ENCODE results near the gene SBF2. TPM values are rescaled to one million over a fixed set of nuclear protein-coding genes. Genes with fewer than 3 reads are reported as not detected.

Gene SBF2
- total RNA-seq, 2 experiments from 2014 or later = 7.0 to 7.1 TPM

- Mint-ChIP-seq H3K4me3 (no peak overlapping the region), H3K9me3 (peaks cover 17% of the 10 kb centered on the region), H3K27ac (no peak overlapping the region), H3K36me3 (peaks cover 2% of the 10 kb centered on the region), H3K27me3 (no peaks in the 10 kb centered on the region), H3K4me1 (ENCODE audit: low read depth) (peaks cover 3% of the 10 kb centered on the region)
- intact Hi-C loops (cut with micrococcal nuclease) = no loop called here
- POLR2A ChIA-PET = interaction anchor here (0.6 kb wide), 2 partner anchors 24 to 100 kb away, joined by 3 read pairs; no protein-coding TSS in a partner anchor
- CTCF ChIA-PET = interaction anchor here (0.8 to 1.5 kb wide), 4 partner anchors 34 to 163 kb away, joined by 3 read pairs; no protein-coding TSS in a partner anchor
- no peak for DNase-seq
These were observed 90.0 kb downstream of the SBF2 start for GRCh38 chr11:10204021-10204420.

GRCh38 chr11:10201343-10201742 lies 92.7 kb downstream of the SBF2 start:
- Mint-ChIP-seq H3K27ac (no peak overlapping the region), H3K4me1 (ENCODE audit: low read depth) (peaks cover 3% of the 10 kb centered on the region), H3K4me3 (no peak overlapping the region), H3K27me3 (no peaks in the 10 kb centered on the region), H3K36me3 (peaks cover 2% of the 10 kb centered on the region), H3K9me3 (peaks cover 17% of the 10 kb centered on the region)
- DNase-seq = no peak
- intact Hi-C loops (cut with micrococcal nuclease) = no loop called here
- POLR2A ChIA-PET = no interaction called here
- CTCF ChIA-PET = interaction anchor here (0.7 kb wide), 1 partner anchor 30 kb away, joined by 3 read pairs; no protein-coding TSS in a partner anchor

- CTCF ChIA-PET = no interaction called here
- no peaks in the 10 kb centered on the region for H3K36me3 Mint-ChIP-seq
These were observed 96.9 kb downstream of the SBF2 start for GRCh38 chr11:10197091-10197490.

GRCh38 chr11:10192036-10192435 lies 102.0 kb downstream of the SBF2 start:
- Mint-ChIP-seq H3K27ac (no peak overlapping the region), H3K27me3 (no peaks in the 10 kb centered on the region), H3K4me1 (ENCODE audit: low read depth) (no peaks in the 10 kb centered on the region), H3K36me3 (no peaks in the 10 kb centered on the region), H3K9me3 (no peaks in the 10 kb centered on the region), H3K4me3 (no peak overlapping the region)
- no peak for DNase-seq
- intact Hi-C loops (cut with micrococcal nuclease) = no loop called here
- CTCF ChIA-PET = interaction anchor here (0.6 kb wide), 1 partner anchor 769 kb away, joined by 4 read pairs; no protein-coding TSS in a partner anchor
- POLR2A ChIA-PET = no interaction called here

More at GRCh38 chr11:10197091-10197490, 96.9 kb downstream of the SBF2 start:
- H3K27me3 Mint-ChIP-seq = no peaks in the 10 kb centered on the region
- H3K4me3 Mint-ChIP-seq = no peak overlapping the region
- H3K27ac Mint-ChIP-seq = no peak overlapping the region
- intact Hi-C loops (cut with micrococcal nuclease) = no loop called here
- DNase-seq = no peak
- no peaks in the 10 kb centered on the region for H3K9me3 Mint-ChIP-seq
- POLR2A ChIA-PET = no interaction called here
- peaks cover 2% of the 10 kb centered on the region for H3K4me1 Mint-ChIP-seq (ENCODE audit: low read depth)

GRCh38 chr11:10181811-10182210 lies 112.2 kb downstream of the SBF2 start:
- Mint-ChIP-seq H3K27me3 (no peaks in the 10 kb centered on the region), H3K4me3 (no peak overlapping the region), H3K9me3 (peaks cover 2% of the 10 kb centered on the region), H3K27ac (no peak overlapping the region), H3K4me1 (ENCODE audit: low read depth) (no peaks in the 10 kb centered on the region), H3K36me3 (no peaks in the 10 kb centered on the region)
- intact Hi-C loops (cut with micrococcal nuclease) = no loop called here
- CTCF ChIA-PET = interaction anchor here (1.0 to 2.0 kb wide), 5 partner anchors 8 to 143 kb away, joined by 3 to 9 read pairs (median 5); no protein-coding TSS in a partner anchor
- DNase-seq = no peak
- POLR2A ChIA-PET = no interaction called here

- DNase-seq = no peak
- POLR2A ChIA-PET = no interaction called here
- H3K9me3 Mint-ChIP-seq = no peaks in the 10 kb centered on the region
- no peaks in the 10 kb centered on the region for H3K4me1 Mint-ChIP-seq (ENCODE audit: low read depth)
- H3K27me3 Mint-ChIP-seq = no peaks in the 10 kb centered on the region
- no peak overlapping the region for H3K27ac Mint-ChIP-seq
- H3K36me3 Mint-ChIP-seq = peaks cover 2% of the 10 kb centered on the region
- no peak overlapping the region for H3K4me3 Mint-ChIP-seq
- CTCF ChIA-PET = no interaction called here
- intact Hi-C loops (cut with micrococcal nuclease) = no loop called here
These were observed 129.4 kb downstream of the SBF2 start for GRCh38 chr11:10164621-10165020.

- POLR2A ChIA-PET = no interaction called here
- Mint-ChIP-seq H3K4me1 (ENCODE audit: low read depth) (no peaks in the 10 kb centered on the region), H3K9me3 (peaks cover 14% of the 10 kb centered on the region), H3K27ac (no peak overlapping the region), H3K27me3 (no peaks in the 10 kb centered on the region), H3K4me3 (no peak overlapping the region), H3K36me3 (peaks cover 7% of the 10 kb centered on the region)
- intact Hi-C loops (cut with micrococcal nuclease) = no loop called here
- no peak for DNase-seq
- CTCF ChIA-PET = interaction anchor here (1.4 kb wide), 1 partner anchor 145 kb away, joined by 3 read pairs; no protein-coding TSS in a partner anchor
These were observed 131.8 kb downstream of the SBF2 start for GRCh38 chr11:10162222-10162621.

- no peaks in the 10 kb centered on the region for H3K27me3 Mint-ChIP-seq
- H3K4me3 Mint-ChIP-seq = no peak overlapping the region
- CTCF ChIA-PET = interaction anchor here (0.8 kb wide), 1 partner anchor 407 kb away, joined by 4 read pairs; no protein-coding TSS in a partner anchor
- intact Hi-C loops (cut with micrococcal nuclease) = no loop called here
- H3K4me1 Mint-ChIP-seq (ENCODE audit: low read depth) = no peaks in the 10 kb centered on the region
- H3K27ac Mint-ChIP-seq = no peak overlapping the region
- no peak for DNase-seq
- POLR2A ChIA-PET = interaction anchor here (1.2 kb wide), 1 partner anchor 128 kb away, joined by 7 read pairs; no protein-coding TSS in a partner anchor
- H3K9me3 Mint-ChIP-seq = peaks cover 14% of the 10 kb centered on the region
- peaks cover 7% of the 10 kb centered on the region for H3K36me3 Mint-ChIP-seq
These were observed 133.7 kb downstream of the SBF2 start for GRCh38 chr11:10160350-10160749.

- CTCF ChIA-PET = interaction anchor here (0.7 to 1.0 kb wide), 2 partner anchors 145 to 169 kb away, joined by 3 read pairs; no protein-coding TSS in a partner anchor
- no peak overlapping the region for H3K27ac Mint-ChIP-seq
- POLR2A ChIA-PET = no interaction called here
- no peak for DNase-seq
- no peaks in the 10 kb centered on the region for H3K27me3 Mint-ChIP-seq
- intact Hi-C loops (cut with micrococcal nuclease) = no loop called here
- H3K9me3 Mint-ChIP-seq = peaks cover 14% of the 10 kb centered on the region
- H3K4me1 Mint-ChIP-seq (ENCODE audit: low read depth) = no peaks in the 10 kb centered on the region
- no peak overlapping the region for H3K4me3 Mint-ChIP-seq
- peaks cover 7% of the 10 kb centered on the region for H3K36me3 Mint-ChIP-seq
These were observed 135.6 kb downstream of the SBF2 start for GRCh38 chr11:10158461-10158860.

- Mint-ChIP-seq H3K4me1 (ENCODE audit: low read depth) (no peaks in the 10 kb centered on the region), H3K9me3 (peaks cover 14% of the 10 kb centered on the region), H3K27me3 (no peaks in the 10 kb centered on the region), H3K4me3 (no peak overlapping the region), H3K27ac (no peak overlapping the region), H3K36me3 (peaks cover 7% of the 10 kb centered on the region)
- ChIA-PET CTCF (no interaction called here), POLR2A (no interaction called here)
- DNase-seq = no peak
- intact Hi-C loops (cut with micrococcal nuclease) = no loop called here
These were observed 138.1 kb downstream of the SBF2 start for GRCh38 chr11:10155793-10156490.

GRCh38 chr11:10150800-10151199 lies 143.2 kb downstream of the SBF2 start:
- Mint-ChIP-seq H3K27me3 (no peaks in the 10 kb centered on the region), H3K27ac (no peak overlapping the region), H3K9me3 (peaks cover 6% of the 10 kb centered on the region), H3K4me3 (no peak overlapping the region), H3K36me3 (peaks cover 4% of the 10 kb centered on the region), H3K4me1 (ENCODE audit: low read depth) (no peaks in the 10 kb centered on the region)
- DNase-seq = no peak
- ChIA-PET POLR2A (no interaction called here), CTCF (no interaction called here)
- intact Hi-C loops (cut with micrococcal nuclease) = no loop called here

- Mint-ChIP-seq H3K36me3 (peaks cover 4% of the 10 kb centered on the region), H3K4me1 (ENCODE audit: low read depth) (no peaks in the 10 kb centered on the region), H3K9me3 (peaks cover 6% of the 10 kb centered on the region), H3K27me3 (no peaks in the 10 kb centered on the region), H3K27ac (no peak overlapping the region), H3K4me3 (no peak overlapping the region)
- intact Hi-C loops (cut with micrococcal nuclease) = no loop called here
- no peak for DNase-seq
- ChIA-PET CTCF (no interaction called here), POLR2A (no interaction called here)
These were observed 144.5 kb downstream of the SBF2 start for GRCh38 chr11:10149553-10149952.

GRCh38 chr11:10147195-10147594 lies 146.8 kb downstream of the SBF2 start:
- intact Hi-C loops (cut with micrococcal nuclease) = no loop called here
- Mint-ChIP-seq H3K4me3 (no peak overlapping the region), H3K36me3 (peaks cover 4% of the 10 kb centered on the region), H3K9me3 (peaks cover 6% of the 10 kb centered on the region), H3K27me3 (no peaks in the 10 kb centered on the region), H3K27ac (no peak overlapping the region), H3K4me1 (ENCODE audit: low read depth) (no peaks in the 10 kb centered on the region)
- CTCF ChIA-PET = no interaction called here
- POLR2A ChIA-PET = no interaction called here
- DNase-seq = no peak
